IPS DF 6.9 (cell line): ENCODE data around the gene PSPN.

ENCODE experiments used
- DNase-seq: peaks from one replicate; pipeline ENCODE4 v3.0.0-alpha.2; 2013; ENCODE audit warnings: low read depth, low spot score
- H3K27ac ChIP-seq: one replicate; pipeline ENCODE4 v1.5.1; 2013; ENCODE audit warnings: low read length, control low read depth
- H3K27me3 ChIP-seq: 2 replicates; pipeline ENCODE4 v1.6.1; 2013; ENCODE audit warnings: mild to moderate bottlenecking, low read length; ENCODE audit not compliant: control insufficient read depth, insufficient read depth
- H3K36me3 ChIP-seq: 2 replicates; pipeline ENCODE4 v1.6.1; 2013; ENCODE audit warnings: low read length; ENCODE audit not compliant: control insufficient read depth, insufficient read depth
- H3K4me1 ChIP-seq: 2 replicates; pipeline ENCODE4 v1.6.1; 2013; ENCODE audit warnings: low read length; ENCODE audit not compliant: control insufficient read depth, insufficient read depth
- H3K4me3 ChIP-seq: 2 replicates; pipeline ENCODE4 v1.5.1; 2013; ENCODE audit warnings: mild to moderate bottlenecking, low read length
- H3K9me3 ChIP-seq: 2 replicates; pipeline ENCODE4 v1.6.1; 2013; ENCODE audit warnings: low read length, inconsistent platforms; ENCODE audit not compliant: control insufficient read depth, insufficient read depth
- WGBS: extraction: QIAGEN DNeasy Blood & Tissue Kit; methylation state at CpG from one replicate; pipeline ENCODE4 v1.1.7; 2013; ENCODE audit warnings: mixed read lengths, missing lambda C conversion rate; ENCODE audit not compliant: insufficient read length, insufficient coverage; 5-methylcytosine and 5-hydroxymethylcytosine counted together

PSPN gene

GRCh38 chr19:6415591-6416190 lies 40.0 kb upstream of the PSPN start:
- H3K9me3 ChIP-seq = no peaks in the 10 kb centered on the region
- H3K27ac ChIP-seq = no peak overlapping the region
- H3K4me1 ChIP-seq = peaks cover 1% of the 10 kb centered on the region; the same call in 1 of the 2 replicates
- WGBS = no CpG with 5 or more reads among the region's 32 CpGs
- no peak for DNase-seq
- H3K27me3 ChIP-seq = no peaks in the 10 kb centered on the region
- no peak overlapping the region for H3K4me3 ChIP-seq
- peaks cover 61% of the 10 kb centered on the region for H3K36me3 ChIP-seq

GRCh38 chr19:6414793-6415590 lies 39.3 kb upstream of the PSPN start:
- DNase-seq = no peak
- Histone ChIP-seq H3K36me3 (peaks cover 55% of the 10 kb centered on the region), H3K27ac (no peak overlapping the region), H3K9me3 (no peaks in the 10 kb centered on the region), H3K27me3 (no peaks in the 10 kb centered on the region), H3K4me3 (no peak overlapping the region), H3K4me1 (peaks cover 1% of the 10 kb centered on the region; the same call in 1 of the 2 replicates)
- WGBS = no CpG with 5 or more reads among the region's 47 CpGs

GRCh38 chr19:6413721-6414643 lies 38.2 kb upstream of the PSPN start:
- H3K4me3 ChIP-seq = no peak overlapping the region
- peaks cover 1% of the 10 kb centered on the region; the same call in 1 of the 2 replicates for H3K4me1 ChIP-seq
- no peak overlapping the region for H3K27ac ChIP-seq
- no peak for DNase-seq
- no peaks in the 10 kb centered on the region for H3K9me3 ChIP-seq
- no CpG with 5 or more reads among the region's 42 CpGs for WGBS
- peaks cover 46% of the 10 kb centered on the region for H3K36me3 ChIP-seq
- H3K27me3 ChIP-seq = no peaks in the 10 kb centered on the region

GRCh38 chr19:6413291-6413690 lies 37.6 kb upstream of the PSPN start:
- H3K4me1 ChIP-seq = peaks cover 1% of the 10 kb centered on the region; the same call in 1 of the 2 replicates
- no CpG with 5 or more reads among the region's 10 CpGs for WGBS
- H3K27me3 ChIP-seq = no peaks in the 10 kb centered on the region
- H3K27ac ChIP-seq = no peak overlapping the region
- H3K9me3 ChIP-seq = no peaks in the 10 kb centered on the region
- H3K36me3 ChIP-seq = peaks cover 40% of the 10 kb centered on the region
- no peak overlapping the region for H3K4me3 ChIP-seq
- no peak for DNase-seq

- WGBS = no CpG with 5 or more reads among the region's 15 CpGs
- peak; percentile 63 for DNase-seq
- no peaks in the 10 kb centered on the region for H3K9me3 ChIP-seq
- H3K4me3 ChIP-seq = no peak overlapping the region
- peaks cover 1% of the 10 kb centered on the region; the same call in 1 of the 2 replicates for H3K4me1 ChIP-seq
- no peaks in the 10 kb centered on the region for H3K27me3 ChIP-seq
- H3K36me3 ChIP-seq = peaks cover 32% of the 10 kb centered on the region
- H3K27ac ChIP-seq = no peak overlapping the region
These were observed 36.8 kb upstream of the PSPN start for GRCh38 chr19:6412447-6413091.

GRCh38 chr19:6412061-6412446 lies 36.3 kb upstream of the PSPN start:
- H3K9me3 ChIP-seq = no peaks in the 10 kb centered on the region
- H3K4me3 ChIP-seq = no peak overlapping the region
- no peak overlapping the region for H3K27ac ChIP-seq
- H3K27me3 ChIP-seq = no peaks in the 10 kb centered on the region
- peaks cover 27% of the 10 kb centered on the region for H3K36me3 ChIP-seq
- peaks cover 1% of the 10 kb centered on the region; the same call in 1 of the 2 replicates for H3K4me1 ChIP-seq
- DNase-seq = no peak
- no CpG with 5 or more reads among the region's 12 CpGs for WGBS

GRCh38 chr19:6409346-6409745 lies 33.6 kb upstream of the PSPN start:
- H3K36me3 ChIP-seq = peaks cover 2% of the 10 kb centered on the region
- H3K4me3 ChIP-seq = no peak overlapping the region
- H3K27ac ChIP-seq = no peak overlapping the region
- no peaks in the 10 kb centered on the region for H3K27me3 ChIP-seq
- H3K9me3 ChIP-seq = no peaks in the 10 kb centered on the region
- no peak for DNase-seq
- WGBS = no CpG with 5 or more reads among the region's 6 CpGs
- 0 out of 2 replicates have a peak, but pooled peaks cover 1% of the 10 kb centered on the region for H3K4me1 ChIP-seq

GRCh38 chr19:6406401-6406800 lies 30.7 kb upstream of the PSPN start:
- no peak overlapping the region for H3K4me3 ChIP-seq
- no peak overlapping the region for H3K27ac ChIP-seq
- H3K9me3 ChIP-seq = no peaks in the 10 kb centered on the region
- H3K36me3 ChIP-seq = no peaks in the 10 kb centered on the region
- no peaks in the 10 kb centered on the region for H3K4me1 ChIP-seq
- no peak for DNase-seq
- H3K27me3 ChIP-seq = no peaks in the 10 kb centered on the region
- WGBS = no CpG with 5 or more reads among the region's 5 CpGs

GRCh38 chr19:6402837-6403608 lies 27.3 kb upstream of the PSPN start:
- WGBS = no CpG with 5 or more reads among the region's 22 CpGs
- DNase-seq = no peak
- H3K9me3 ChIP-seq = no peaks in the 10 kb centered on the region
- H3K27me3 ChIP-seq = no peaks in the 10 kb centered on the region
- H3K4me1 ChIP-seq = no peaks in the 10 kb centered on the region
- H3K27ac ChIP-seq = no peak overlapping the region
- no peaks in the 10 kb centered on the region for H3K36me3 ChIP-seq
- no peak overlapping the region for H3K4me3 ChIP-seq
